ENCODE results near the gene TPP2.

Gene TPP2

GRCh38 chr13:102580552-102581169 is 16.1 kb upstream of the TPP2 start:
- H3K27ac ChIP-seq = no peak overlapping the region
- TF ChIP-seq CTCF (conservative IDR thresholded peaks at IDR 0.05) (peak; percentile 79), ZFX (IDR thresholded peaks at IDR 0.05) (no peak)

- no peak overlapping the region for H3K27ac ChIP-seq
- TF ChIP-seq ZFX (IDR thresholded peaks at IDR 0.05) (no peak), CTCF (conservative IDR thresholded peaks at IDR 0.05) (no peak)
Observed at GRCh38 chr13:102582256-102582655, 14.5 kb upstream of the TPP2 start.

DNA sequence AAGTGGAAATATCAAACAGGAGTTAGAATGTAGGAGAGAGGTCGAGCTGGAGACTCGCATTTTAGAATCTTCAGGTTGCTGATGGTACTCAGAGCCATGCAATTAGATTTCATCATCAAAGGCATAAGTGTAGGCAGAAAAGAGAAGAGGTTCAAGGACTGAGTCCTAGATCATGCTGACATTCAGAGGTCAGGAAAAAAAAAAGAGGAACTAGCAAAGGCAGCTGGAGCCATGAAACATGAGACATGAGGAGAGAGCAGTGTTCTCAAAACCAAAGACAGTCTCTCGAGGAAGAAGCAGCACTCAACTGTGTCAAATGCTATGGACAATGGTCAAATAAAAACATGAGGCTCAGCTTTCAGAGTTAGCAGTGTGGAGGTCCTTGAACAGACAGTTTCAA is 12.4 kb upstream of the TPP2 start:
- H3K27ac ChIP-seq = no peak overlapping the region
- TF ChIP-seq CTCF (conservative IDR thresholded peaks at IDR 0.05) = no peak
- TF ChIP-seq ZFX (IDR thresholded peaks at IDR 0.05) = no peak

DNA sequence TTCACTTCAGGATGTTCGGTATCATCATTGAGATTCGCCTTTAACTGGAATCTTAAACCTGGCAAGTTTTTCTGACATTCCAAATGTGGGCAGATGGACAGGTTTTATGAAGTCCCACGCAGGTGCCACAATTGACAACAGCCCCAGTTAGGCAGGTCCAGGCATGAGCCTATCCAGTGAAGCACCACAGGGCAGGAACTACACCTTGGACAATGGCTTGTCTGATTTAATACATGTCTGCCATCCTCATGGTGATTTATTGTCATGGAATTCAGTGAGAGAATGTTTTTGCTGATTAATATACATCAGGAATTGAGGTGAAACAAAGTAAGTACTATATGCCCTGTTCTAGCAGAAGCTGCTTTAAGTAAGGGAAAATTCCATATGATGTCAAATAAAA is 10.2 kb upstream of the TPP2 start:
- TF ChIP-seq CTCF (conservative IDR thresholded peaks at IDR 0.05) (no peak), ZFX (IDR thresholded peaks at IDR 0.05) (no peak)
- no peak overlapping the region for H3K27ac ChIP-seq

- TF ChIP-seq ZFX (IDR thresholded peaks at IDR 0.05) = no peak
- TF ChIP-seq CTCF (conservative IDR thresholded peaks at IDR 0.05) = no peak
Observed at GRCh38 chr13:102587916-102588315, 8.9 kb upstream of the TPP2 start.

DNA sequence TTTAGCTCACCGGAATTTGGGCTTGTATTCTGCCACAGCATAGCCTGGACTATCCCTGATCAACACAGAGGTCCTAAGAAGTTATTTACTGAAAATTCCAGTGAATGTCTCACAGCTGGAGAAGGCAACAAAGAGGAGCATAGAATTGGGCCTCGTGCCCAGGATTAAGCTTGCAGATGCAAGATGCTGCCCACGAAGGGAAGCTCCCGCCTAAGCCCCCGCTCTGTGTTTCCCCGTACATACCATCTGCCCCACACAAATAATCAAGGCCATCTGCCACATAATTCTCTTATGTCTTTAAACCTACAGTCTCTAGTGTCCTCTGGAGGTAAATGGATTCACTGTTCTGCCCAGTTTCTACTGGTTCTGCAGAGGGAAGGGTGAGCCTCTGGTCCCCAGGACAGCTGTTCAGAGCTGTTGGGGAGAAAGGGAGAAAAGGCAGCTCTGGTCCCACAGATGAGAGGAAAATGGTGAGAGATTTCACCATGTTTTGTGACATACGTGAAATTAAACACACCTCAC is 7.4 kb upstream of the TPP2 start:
- TF ChIP-seq ZFX (IDR thresholded peaks at IDR 0.05) (no peak), CTCF (conservative IDR thresholded peaks at IDR 0.05) (no peak)
- no peak overlapping the region for H3K27ac ChIP-seq

More at GRCh38 chr13:102587916-102588315, 8.9 kb upstream of the TPP2 start:
- H3K27ac ChIP-seq = no peak overlapping the region

DNA sequence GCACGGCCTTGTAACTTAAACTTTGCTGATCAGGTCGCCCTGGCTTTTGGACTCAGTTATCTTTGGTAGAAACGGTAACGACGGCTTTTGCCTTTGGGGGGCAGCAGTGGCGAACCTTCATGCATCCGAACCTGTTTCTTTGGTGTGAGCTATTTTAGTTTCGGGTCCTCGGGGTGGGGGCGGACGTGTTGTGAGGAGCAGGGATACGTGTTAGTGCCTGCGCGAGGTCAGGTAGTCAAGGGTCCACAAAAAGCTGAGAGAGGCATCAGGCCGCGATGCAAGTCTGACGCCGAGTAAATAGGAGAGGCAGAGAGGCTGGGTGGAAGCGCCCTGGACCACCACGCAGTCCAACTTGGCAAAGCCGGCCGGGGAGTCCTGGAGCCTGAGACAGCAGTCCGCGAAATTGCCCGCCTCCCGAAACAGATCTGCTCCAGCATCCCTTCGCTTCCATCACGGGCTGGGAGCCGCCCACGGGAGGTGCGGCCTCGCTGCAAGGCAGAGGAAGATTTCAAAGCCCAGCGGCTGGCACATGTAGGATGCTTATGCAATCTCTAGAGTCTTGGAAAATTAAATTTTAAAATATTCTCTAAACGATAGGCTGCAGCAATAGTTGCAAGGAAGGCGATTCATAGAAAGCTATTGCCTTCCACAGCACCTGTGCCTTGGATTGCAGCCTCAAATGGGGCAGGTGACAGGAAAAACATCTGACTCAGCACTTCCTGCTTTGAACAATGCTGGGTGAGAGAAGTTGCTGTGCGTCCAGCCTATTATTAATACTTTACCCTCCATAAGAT is 4.6 kb upstream of the TPP2 start:
- TF ChIP-seq CTCF (conservative IDR thresholded peaks at IDR 0.05) = peak; percentile 80
- TF ChIP-seq ZFX (IDR thresholded peaks at IDR 0.05) = no peak
- peak overlapping the region; percentile 23; the same call in 1 of the 2 replicates for H3K27ac ChIP-seq
